ENCODE data around the gene OSBPL8.

DNA sequence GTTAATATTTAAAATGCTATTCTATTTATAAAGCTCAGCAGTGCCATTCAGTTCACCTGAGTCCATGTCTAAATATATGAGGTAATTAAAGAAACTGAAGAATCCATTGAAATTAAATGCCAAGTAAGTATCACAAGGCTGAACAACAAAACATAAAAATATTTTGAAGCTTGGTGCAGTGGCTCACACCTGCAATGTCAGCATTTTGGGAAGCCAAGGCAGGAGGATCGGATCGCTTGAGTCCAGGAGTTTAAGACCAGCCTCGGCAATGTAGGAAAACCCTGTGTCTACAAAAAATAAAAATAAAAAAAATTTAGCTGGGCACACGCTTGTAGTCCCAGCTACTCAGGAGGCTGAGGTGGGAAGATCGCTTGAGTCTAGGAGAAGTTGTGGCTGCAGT, 101.8 kb downstream of the OSBPL8 start:
- TF ChIP-seq, protein P1, sequence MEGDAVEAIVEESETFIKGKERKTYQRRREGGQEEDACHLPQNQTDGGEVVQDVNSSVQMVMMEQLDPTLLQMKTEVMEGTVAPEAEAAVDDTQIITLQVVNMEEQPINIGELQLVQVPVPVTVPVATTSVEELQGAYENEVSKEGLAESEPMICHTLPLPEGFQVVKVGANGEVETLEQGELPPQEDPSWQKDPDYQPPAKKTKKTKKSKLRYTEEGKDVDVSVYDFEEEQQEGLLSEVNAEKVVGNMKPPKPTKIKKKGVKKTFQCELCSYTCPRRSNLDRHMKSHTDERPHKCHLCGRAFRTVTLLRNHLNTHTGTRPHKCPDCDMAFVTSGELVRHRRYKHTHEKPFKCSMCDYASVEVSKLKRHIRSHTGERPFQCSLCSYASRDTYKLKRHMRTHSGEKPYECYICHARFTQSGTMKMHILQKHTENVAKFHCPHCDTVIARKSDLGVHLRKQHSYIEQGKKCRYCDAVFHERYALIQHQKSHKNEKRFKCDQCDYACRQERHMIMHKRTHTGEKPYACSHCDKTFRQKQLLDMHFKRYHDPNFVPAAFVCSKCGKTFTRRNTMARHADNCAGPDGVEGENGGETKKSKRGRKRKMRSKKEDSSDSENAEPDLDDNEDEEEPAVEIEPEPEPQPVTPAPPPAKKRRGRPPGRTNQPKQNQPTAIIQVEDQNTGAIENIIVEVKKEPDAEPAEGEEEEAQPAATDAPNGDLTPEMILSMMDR (IDR thresholded peaks at IDR 0.05; ENCODE audit: low read length) = no peak
- no peak for TF ChIP-seq EZH2 (IDR thresholded peaks at IDR 0.05; ENCODE audit: borderline replicate concordance, low read length)
